ENCODE data around the gene PRSS27. TPM values are rescaled to one million over a fixed set of nuclear protein-coding genes. Genes with fewer than 3 reads are reported as not detected.
"Not testable (repeated sequence)": the region's sequence is repeated elsewhere in the genome, so short reads cannot be mapped to it uniquely, and the experiment has no call there.

PRSS27 gene
- total RNA-seq, 1 experiment from 2014 or later = 14.8 TPM

DNA sequence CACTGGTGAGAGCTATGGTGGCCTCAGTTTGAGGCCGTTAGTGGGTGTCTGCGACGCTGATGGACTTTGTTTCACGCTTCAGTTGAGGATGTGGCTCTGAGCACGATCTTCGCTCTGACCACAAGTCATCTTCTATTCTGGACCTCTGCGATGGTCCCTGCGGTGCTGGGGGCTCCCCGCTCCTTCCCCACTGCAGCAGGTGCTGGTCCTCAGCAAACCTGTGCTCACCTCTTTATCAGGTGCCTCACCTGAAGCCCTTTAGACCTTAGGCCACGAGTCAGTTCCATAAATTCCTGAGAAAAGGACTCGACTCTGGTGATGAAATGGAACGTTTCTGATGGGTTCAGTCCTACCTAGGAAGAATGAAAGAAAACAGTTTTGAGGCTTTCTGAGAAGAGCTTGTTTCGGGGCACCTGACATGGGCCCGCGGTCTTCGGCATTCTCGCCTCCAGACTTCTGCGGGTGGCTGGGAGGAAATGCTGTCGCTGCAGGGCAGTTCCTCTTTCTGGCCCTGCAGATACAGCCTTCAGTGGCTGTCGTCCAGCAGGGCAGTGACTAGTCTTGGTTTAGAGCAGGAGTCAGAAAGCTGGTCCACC lies 33.0 kb downstream of the PRSS27 start:
- TF ChIP-seq CTCF (conservative IDR thresholded peaks at IDR 0.05) = no peak
- TF ChIP-seq EZH2 (IDR thresholded peaks at IDR 0.05; ENCODE audit: low read depth) = no peak
- no peak overlapping the region for H2AFZ ChIP-seq
- ChIA-PET CTCF (no interaction called here), POLR2A (ENCODE audit: unreplicated experiment) (no interaction called here)
- DNase-seq = no peak
- H3K27me3 ChIP-seq (ENCODE audit: insufficient read depth, low read depth) = no peaks in the 10 kb centered on the region
- H3K27ac ChIP-seq = no peak overlapping the region
- peaks cover 64% of the 10 kb centered on the region for H3K79me2 ChIP-seq (ENCODE audit: low read depth)
- H4K20me1 ChIP-seq (ENCODE audit: insufficient read depth) = peaks cover 38% of the 10 kb centered on the region
- no peak overlapping the region for H3K4me2 ChIP-seq
- H3K4me1 ChIP-seq (replicated peaks; ENCODE audit: insufficient read depth) = peaks cover 12% of the 10 kb centered on the region; the same call in 1 of the 2 replicates
- H3K9me3 ChIP-seq (ENCODE audit: insufficient read depth, low read depth) = no peaks in the 10 kb centered on the region
- H3F3A ChIP-seq (ENCODE audit: insufficient read depth, low read depth) = 0 out of 2 replicates have a peak, but pooled peaks cover 5% of the 10 kb centered on the region
- no TSS peak for BruUV-seq (replicated peaks)
- intact Hi-C loops (cut with micrococcal nuclease; ENCODE audit: unreplicated experiment) = no loop called here
- H3K36me3 ChIP-seq (ENCODE audit: low read depth) = no peaks in the 10 kb centered on the region
- no peaks in the 10 kb centered on the region for H3K9me2 ChIP-seq (ENCODE audit: insufficient read depth)
- H3K4me3 ChIP-seq = no peak overlapping the region

DNA sequence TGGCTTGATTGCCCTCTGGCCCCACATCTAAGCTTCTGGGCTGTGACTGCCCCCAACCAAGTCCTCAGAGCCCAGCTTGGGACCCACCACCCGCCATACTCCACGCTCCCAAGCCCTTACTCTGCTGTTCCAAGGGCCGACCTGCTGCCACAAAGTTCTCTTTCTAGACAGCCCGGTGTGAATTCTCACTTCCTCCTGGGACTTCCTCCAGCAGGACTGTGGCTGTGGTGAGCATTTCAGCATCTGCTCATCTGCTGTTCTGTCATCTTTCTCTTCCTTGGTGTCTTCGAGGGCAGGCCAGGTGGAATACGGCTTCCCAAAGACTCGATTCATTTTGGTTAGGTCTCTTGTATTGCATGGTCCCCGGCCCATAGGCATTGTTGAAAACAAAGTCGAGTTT lies 33.9 kb downstream of the PRSS27 start:
- H3K4me2 ChIP-seq; BruUV-seq (replicated peaks); H3K9me2 ChIP-seq (ENCODE audit: insufficient read depth); H3K27ac ChIP-seq; H3K9me3 ChIP-seq (ENCODE audit: insufficient read depth, low read depth); H2AFZ ChIP-seq; H3K36me3 ChIP-seq (ENCODE audit: low read depth); DNase-seq; intact Hi-C loops (cut with micrococcal nuclease; ENCODE audit: unreplicated experiment); POLR2A ChIA-PET (ENCODE audit: unreplicated experiment); H3K4me3 ChIP-seq; H3F3A ChIP-seq (ENCODE audit: insufficient read depth, low read depth); CTCF ChIA-PET; H3K27me3 ChIP-seq (ENCODE audit: insufficient read depth, low read depth): not testable (repeated sequence)
- peaks cover 16% of the 10 kb centered on the region for H3K4me1 ChIP-seq (replicated peaks; ENCODE audit: insufficient read depth)
- H3K79me2 ChIP-seq (ENCODE audit: low read depth) = peaks cover 69% of the 10 kb centered on the region
- peaks cover 30% of the 10 kb centered on the region for H4K20me1 ChIP-seq (ENCODE audit: insufficient read depth)

GRCh38 chr16:2683041-2683440 lies 37.0 kb downstream of the PRSS27 start:
- H3K9me3 ChIP-seq (ENCODE audit: insufficient read depth, low read depth); H3K36me3 ChIP-seq (ENCODE audit: low read depth); DNase-seq; CTCF ChIA-PET; BruUV-seq (replicated peaks); H3K9me2 ChIP-seq (ENCODE audit: insufficient read depth); H3K27me3 ChIP-seq (ENCODE audit: insufficient read depth, low read depth): not testable (repeated sequence)
- peaks cover 13% of the 10 kb centered on the region for H4K20me1 ChIP-seq (ENCODE audit: insufficient read depth)
- peak overlapping the region; percentile 81 for H3K4me3 ChIP-seq
- H3F3A ChIP-seq (ENCODE audit: insufficient read depth, low read depth) = peaks cover 24% of the 10 kb centered on the region
- POLR2A ChIA-PET (ENCODE audit: unreplicated experiment) = interaction anchor here (1.1 to 1.4 kb wide), 2 partner anchors 80 to 528 kb away, joined by 5 to 16 read pairs; partner anchors contain the start of gene TRAF7
- intact Hi-C loops (cut with micrococcal nuclease; ENCODE audit: unreplicated experiment) = loop anchor here (2.0 to 5.0 kb wide), 2 partner anchors 69 to 186 kb away; partner anchors contain the start of gene SRRM2
- H3K4me2 ChIP-seq = peak overlapping the region; percentile 85
- peak overlapping the region; percentile 27 for H3K27ac ChIP-seq
- peaks cover 33% of the 10 kb centered on the region for H3K4me1 ChIP-seq (replicated peaks; ENCODE audit: insufficient read depth)
- peak overlapping the region; percentile 88 for H2AFZ ChIP-seq
- peaks cover 63% of the 10 kb centered on the region for H3K79me2 ChIP-seq (ENCODE audit: low read depth)

DNA sequence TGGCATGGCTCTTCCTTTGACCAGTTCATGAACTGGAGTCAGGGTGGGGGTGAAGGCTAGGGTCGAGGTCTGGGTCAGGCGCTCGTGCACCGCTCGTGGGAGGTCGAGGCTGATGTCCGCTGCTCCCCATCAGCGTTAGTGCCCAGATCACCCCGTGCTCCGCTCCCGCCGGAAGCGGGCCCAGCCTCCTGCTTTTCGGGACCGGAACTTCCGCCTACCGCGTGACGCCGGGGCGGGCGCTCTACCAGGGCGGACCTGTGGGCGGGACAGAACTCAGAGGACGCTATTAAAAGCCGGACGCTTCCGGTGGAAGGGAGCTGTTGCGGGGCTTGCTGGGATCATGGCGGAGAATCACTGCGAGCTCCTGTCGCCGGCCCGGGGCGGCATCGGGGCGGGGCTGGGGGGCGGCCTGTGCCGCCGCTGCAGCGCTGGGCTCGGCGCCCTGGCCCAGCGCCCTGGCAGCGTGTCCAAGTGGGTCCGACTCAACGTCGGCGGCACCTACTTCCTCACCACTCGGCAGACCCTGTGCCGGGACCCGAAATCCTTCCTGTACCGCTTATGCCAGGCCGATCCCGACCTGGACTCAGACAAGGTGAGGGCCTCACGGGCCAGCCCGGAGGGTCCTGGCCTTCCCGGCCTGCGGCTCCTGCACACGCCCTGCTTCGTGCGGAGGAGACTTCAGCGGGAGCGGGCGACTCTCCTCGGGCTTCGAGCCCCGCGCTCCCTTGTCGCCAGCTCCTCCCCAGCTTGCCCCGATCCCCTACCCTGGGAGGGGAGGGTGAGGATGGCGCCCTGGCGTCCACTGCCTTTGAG lies 37.6 kb downstream of the PRSS27 start, which contains the start of gene KCTD5:
TSS of gene KCTD5 (plus strand) at position 315 of the 813 bp plus-strand sequence. CDS start at position 341, 26 bp downstream.
- intact Hi-C loops (cut with micrococcal nuclease; ENCODE audit: unreplicated experiment) = loop anchor here (2.0 to 5.0 kb wide), 2 partner anchors 70 to 186 kb away; partner anchors contain the start of gene SRRM2
- DNase-seq = peak; percentile 95 to 100
- BruUV-seq (replicated peaks) = no TSS peak

More for the DNA sequence above, 37.6 kb downstream of the PRSS27 start, which contains the start of gene KCTD5:
- Histone ChIP-seq H3K4me1 (replicated peaks; ENCODE audit: insufficient read depth) (peaks cover 33% of the 10 kb centered on the region), H3K9me2 (ENCODE audit: insufficient read depth) (no peaks in the 10 kb centered on the region), H3F3A (ENCODE audit: insufficient read depth, low read depth) (peaks cover 24% of the 10 kb centered on the region), H3K4me3 (peak within 1 kb of the TSS; percentile 81), H3K79me2 (ENCODE audit: low read depth) (peaks cover 57% of the 10 kb centered on the region), H2AFZ (peak within 1 kb of the TSS; percentile 92), H3K36me3 (ENCODE audit: low read depth) (peaks cover 10% of the 10 kb centered on the region; the same call in 1 of the 2 replicates), H3K27ac (peak within 1 kb of the TSS; percentile 72), H3K9me3 (ENCODE audit: insufficient read depth, low read depth) (no peaks in the 10 kb centered on the region), H3K27me3 (ENCODE audit: insufficient read depth, low read depth) (no peaks in the 10 kb centered on the region), H4K20me1 (ENCODE audit: insufficient read depth) (peaks cover 8% of the 10 kb centered on the region), H3K4me2 (peak within 1 kb of the TSS; percentile 85)
- ChIA-PET CTCF (interaction anchor here (0.7 to 1.0 kb wide), 3 partner anchors 9 to 223 kb away, joined by 3 to 6 read pairs (median 5); no protein-coding TSS in a partner anchor), POLR2A (ENCODE audit: unreplicated experiment) (interaction anchor here (0.5 to 1.4 kb wide), 16 partner anchors 9 to 1319 kb away, joined by 3 to 19 read pairs (median 4); partner anchors contain the start of genes FLYWCH2, PRSS27 and TRAF7)
- TF ChIP-seq CTCF (conservative IDR thresholded peaks at IDR 0.05) (no peak), EZH2 (IDR thresholded peaks at IDR 0.05; ENCODE audit: low read depth) (no peak)

Measured in PC-9 (cell line).